ENCODE results near the gene LPAR3.

GRCh38 chr1:84871181-84871580 lies 21.8 kb downstream of the LPAR3 start:
- TF ChIP-seq CTCF (IDR thresholded peaks at IDR 0.05; ENCODE audit: low read length), result no peak
- no peak for TF ChIP-seq EZH2phosphoT487 (IDR thresholded peaks at IDR 0.05; ENCODE audit: low read length)

Data from MM.1S (cell line).